ENCODE data around the gene VWF.
"Not testable (repeated sequence)": the region's sequence is repeated elsewhere in the genome, so short reads cannot be mapped to it uniquely, and the experiment has no call there.

DNA sequence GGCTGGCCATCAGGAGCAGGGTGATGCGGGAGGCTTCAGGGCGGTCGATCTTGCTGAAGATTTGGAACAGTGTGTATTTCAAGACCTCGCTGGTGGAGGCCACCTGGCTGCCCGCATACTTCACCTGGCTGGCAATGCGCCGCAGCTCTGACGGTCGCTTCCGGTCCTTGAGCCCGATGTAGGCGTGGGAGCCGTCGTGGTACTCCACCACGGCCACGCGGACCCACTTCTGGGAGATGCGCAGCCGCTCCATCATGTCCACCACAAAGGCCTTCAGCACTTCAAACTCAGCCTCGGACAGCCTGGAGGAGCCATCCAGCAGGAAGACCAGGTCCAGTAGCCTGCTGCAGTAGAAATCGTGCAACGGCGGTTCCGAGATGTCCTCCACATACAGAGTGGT is 105.2 kb downstream of the VWF start:
- TF ChIP-seq, protein P1, sequence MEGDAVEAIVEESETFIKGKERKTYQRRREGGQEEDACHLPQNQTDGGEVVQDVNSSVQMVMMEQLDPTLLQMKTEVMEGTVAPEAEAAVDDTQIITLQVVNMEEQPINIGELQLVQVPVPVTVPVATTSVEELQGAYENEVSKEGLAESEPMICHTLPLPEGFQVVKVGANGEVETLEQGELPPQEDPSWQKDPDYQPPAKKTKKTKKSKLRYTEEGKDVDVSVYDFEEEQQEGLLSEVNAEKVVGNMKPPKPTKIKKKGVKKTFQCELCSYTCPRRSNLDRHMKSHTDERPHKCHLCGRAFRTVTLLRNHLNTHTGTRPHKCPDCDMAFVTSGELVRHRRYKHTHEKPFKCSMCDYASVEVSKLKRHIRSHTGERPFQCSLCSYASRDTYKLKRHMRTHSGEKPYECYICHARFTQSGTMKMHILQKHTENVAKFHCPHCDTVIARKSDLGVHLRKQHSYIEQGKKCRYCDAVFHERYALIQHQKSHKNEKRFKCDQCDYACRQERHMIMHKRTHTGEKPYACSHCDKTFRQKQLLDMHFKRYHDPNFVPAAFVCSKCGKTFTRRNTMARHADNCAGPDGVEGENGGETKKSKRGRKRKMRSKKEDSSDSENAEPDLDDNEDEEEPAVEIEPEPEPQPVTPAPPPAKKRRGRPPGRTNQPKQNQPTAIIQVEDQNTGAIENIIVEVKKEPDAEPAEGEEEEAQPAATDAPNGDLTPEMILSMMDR (IDR thresholded peaks at IDR 0.05): not testable (repeated sequence)
- not testable (repeated sequence) for TF ChIP-seq POLR2A (IDR thresholded peaks at IDR 0.05)

All from heart left ventricle (tissue), 13 donors.